ENCODE results near the gene CCDC60.

Gene CCDC60

GRCh38 chr12:119365451-119365850 is 30.9 kb downstream of the CCDC60 start:
- no peak overlapping the region for H3K27ac Mint-ChIP-seq
- no peaks in the 10 kb centered on the region for H3K36me3 Mint-ChIP-seq
- H3K9me3 Mint-ChIP-seq (ENCODE audit: low read depth), result no peaks in the 10 kb centered on the region

GRCh38 chr12:119366007-119366406 is 31.5 kb downstream of the CCDC60 start:
- Mint-ChIP-seq H3K4me1 (ENCODE audit: low read depth) (no peaks in the 10 kb centered on the region), H3K4me3 (no peak overlapping the region), H3K9me3 (ENCODE audit: low read depth) (no peaks in the 10 kb centered on the region), H3K27me3 (peaks cover 5% of the 10 kb centered on the region), H3K36me3 (no peaks in the 10 kb centered on the region), H3K27ac (no peak overlapping the region)

More at GRCh38 chr12:119365451-119365850, 30.9 kb downstream of the CCDC60 start:
- Mint-ChIP-seq H3K27me3 (peaks cover 5% of the 10 kb centered on the region), H3K4me1 (ENCODE audit: low read depth) (no peaks in the 10 kb centered on the region), H3K4me3 (no peak overlapping the region)

DNA sequence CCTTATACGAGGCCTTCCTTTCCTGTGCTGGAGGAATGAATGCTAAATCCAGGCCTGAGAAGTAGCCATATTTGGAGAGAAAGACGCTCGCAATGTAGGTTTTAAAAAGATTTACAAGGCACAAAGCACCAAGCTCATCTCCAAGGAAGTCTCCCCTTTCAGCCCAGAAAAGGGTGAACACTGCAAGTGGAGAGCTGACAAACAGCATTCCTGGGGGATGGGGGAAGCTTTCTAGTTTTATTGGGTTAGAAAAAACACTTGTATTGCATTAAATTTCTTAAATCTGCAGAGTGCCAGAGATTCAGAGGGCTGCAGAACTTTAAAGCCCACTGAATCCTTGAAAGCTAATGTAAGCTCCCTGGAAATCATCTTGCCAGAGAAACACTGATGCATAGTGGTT is 34.6 kb downstream of the CCDC60 start:
- H3K27me3 Mint-ChIP-seq, result peaks cover 4% of the 10 kb centered on the region
- no peak overlapping the region for H3K27ac Mint-ChIP-seq
- H3K9me3 Mint-ChIP-seq (ENCODE audit: low read depth), result no peaks in the 10 kb centered on the region
- H3K36me3 Mint-ChIP-seq, result no peaks in the 10 kb centered on the region
- no peak overlapping the region for H3K4me3 Mint-ChIP-seq
- no peaks in the 10 kb centered on the region for H3K4me1 Mint-ChIP-seq (ENCODE audit: low read depth)

- Mint-ChIP-seq H3K36me3 (no peaks in the 10 kb centered on the region), H3K4me3 (no peak overlapping the region), H3K27ac (no peak overlapping the region), H3K4me1 (ENCODE audit: low read depth) (no peaks in the 10 kb centered on the region), H3K27me3 (peaks cover 6% of the 10 kb centered on the region), H3K9me3 (ENCODE audit: low read depth) (no peaks in the 10 kb centered on the region)
Measured at GRCh38 chr12:119369907-119370546, 35.5 kb downstream of the CCDC60 start.

DNA sequence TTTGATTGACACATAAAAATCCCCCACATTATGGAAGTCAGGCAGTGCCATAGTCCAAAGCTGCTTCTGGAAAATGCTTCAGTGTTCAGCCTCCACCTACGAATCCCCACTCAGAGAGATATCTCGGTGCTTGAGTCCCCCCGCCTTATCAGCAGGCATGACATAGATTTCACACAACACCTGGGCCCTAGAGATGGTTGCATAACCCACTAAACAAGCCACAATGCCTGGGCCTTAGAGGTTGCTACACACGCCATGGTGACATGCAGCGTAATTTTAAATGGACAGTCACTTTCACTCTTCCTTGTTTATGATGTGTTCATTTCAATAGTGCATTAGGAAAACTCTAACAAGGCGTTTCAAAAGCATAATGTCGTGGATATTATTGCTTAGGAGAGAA is 38.0 kb downstream of the CCDC60 start:
- no peaks in the 10 kb centered on the region for H3K36me3 Mint-ChIP-seq
- peaks cover 9% of the 10 kb centered on the region for H3K27me3 Mint-ChIP-seq
- no peak overlapping the region for H3K27ac Mint-ChIP-seq
- no peak overlapping the region for H3K4me3 Mint-ChIP-seq
- H3K4me1 Mint-ChIP-seq (ENCODE audit: low read depth), result no peaks in the 10 kb centered on the region
- H3K9me3 Mint-ChIP-seq (ENCODE audit: low read depth), result no peaks in the 10 kb centered on the region

DNA sequence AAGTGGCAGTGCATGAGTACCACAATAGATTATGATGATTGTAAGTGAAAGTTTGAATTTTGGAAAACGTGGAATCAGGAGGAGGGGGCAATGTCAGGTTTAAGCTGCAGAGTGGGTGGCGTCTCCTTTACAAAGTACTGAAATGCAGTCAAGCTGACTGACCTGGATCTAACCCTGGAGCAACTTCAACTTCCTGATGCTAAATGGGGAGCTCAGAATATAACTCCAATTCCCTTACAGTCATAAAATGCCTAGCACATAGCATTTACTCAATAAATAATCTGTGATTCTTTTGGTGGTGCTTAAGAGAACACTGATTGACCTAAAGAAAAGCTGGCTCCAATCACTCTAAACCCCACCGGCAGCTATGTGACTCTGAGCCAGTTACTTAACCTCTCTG is 38.5 kb downstream of the CCDC60 start:
- H3K27me3 Mint-ChIP-seq, result peaks cover 8% of the 10 kb centered on the region
- H3K27ac Mint-ChIP-seq, result no peak overlapping the region
- no peaks in the 10 kb centered on the region for H3K9me3 Mint-ChIP-seq (ENCODE audit: low read depth)
- no peaks in the 10 kb centered on the region for H3K36me3 Mint-ChIP-seq
- H3K4me3 Mint-ChIP-seq, result no peak overlapping the region
- no peaks in the 10 kb centered on the region for H3K4me1 Mint-ChIP-seq (ENCODE audit: low read depth)

GRCh38 chr12:119373666-119374065 is 39.1 kb downstream of the CCDC60 start:
- H3K4me3 Mint-ChIP-seq, result no peak overlapping the region
- H3K4me1 Mint-ChIP-seq (ENCODE audit: low read depth), result no peaks in the 10 kb centered on the region
- no peak overlapping the region for H3K27ac Mint-ChIP-seq
- H3K9me3 Mint-ChIP-seq (ENCODE audit: low read depth), result no peaks in the 10 kb centered on the region
- peaks cover 8% of the 10 kb centered on the region for H3K27me3 Mint-ChIP-seq
- no peaks in the 10 kb centered on the region for H3K36me3 Mint-ChIP-seq

DNA sequence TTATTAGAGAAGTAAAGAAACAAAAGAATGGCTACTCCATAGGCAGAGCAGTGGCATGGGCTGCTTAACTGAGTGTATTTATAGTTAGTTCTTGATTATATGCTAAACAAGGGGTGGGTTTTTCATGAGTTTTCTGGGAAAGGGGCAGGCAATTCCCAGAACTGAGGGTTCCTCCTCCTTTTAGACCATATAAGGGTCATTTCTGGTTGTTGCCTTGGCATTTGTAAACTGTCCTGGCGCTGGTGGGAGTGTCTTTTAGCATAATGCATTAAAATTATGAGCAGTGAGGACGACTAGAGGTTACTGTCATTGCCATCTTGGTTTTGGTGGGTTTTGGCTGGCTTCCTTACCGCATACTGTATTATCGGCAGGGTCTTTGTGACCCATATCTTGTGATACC is 40.1 kb downstream of the CCDC60 start:
- Mint-ChIP-seq H3K36me3 (no peaks in the 10 kb centered on the region), H3K27me3 (peaks cover 5% of the 10 kb centered on the region), H3K9me3 (ENCODE audit: low read depth) (no peaks in the 10 kb centered on the region), H3K4me1 (ENCODE audit: low read depth) (no peaks in the 10 kb centered on the region), H3K4me3 (no peak overlapping the region), H3K27ac (no peak overlapping the region)

- Mint-ChIP-seq H3K4me1 (ENCODE audit: low read depth) (no peaks in the 10 kb centered on the region), H3K27me3 (peaks cover 5% of the 10 kb centered on the region), H3K9me3 (ENCODE audit: low read depth) (no peaks in the 10 kb centered on the region), H3K4me3 (no peak overlapping the region), H3K27ac (no peak overlapping the region), H3K36me3 (no peaks in the 10 kb centered on the region)
Measured at GRCh38 chr12:119375075-119375882, 40.8 kb downstream of the CCDC60 start.

DNA sequence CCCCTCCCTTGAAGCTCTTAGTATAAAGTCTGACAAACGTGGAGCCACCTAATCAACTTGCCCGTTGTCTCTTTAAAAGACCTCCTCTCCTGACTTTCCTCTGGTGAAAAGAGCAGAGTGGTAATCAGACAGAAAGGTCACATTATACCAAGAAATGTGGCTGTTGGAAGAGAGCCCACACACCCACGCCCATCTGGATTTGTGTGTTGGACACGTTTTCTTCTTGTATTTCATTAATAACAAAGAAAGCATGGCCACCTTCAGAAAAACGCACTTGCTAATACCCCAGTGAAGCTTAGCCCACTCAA is 41.3 kb downstream of the CCDC60 start:
- H3K27me3 Mint-ChIP-seq, result peaks cover 5% of the 10 kb centered on the region
- no peaks in the 10 kb centered on the region for H3K9me3 Mint-ChIP-seq (ENCODE audit: low read depth)
- H3K27ac Mint-ChIP-seq, result no peak overlapping the region
- H3K4me3 Mint-ChIP-seq, result no peak overlapping the region
- H3K4me1 Mint-ChIP-seq (ENCODE audit: low read depth), result no peaks in the 10 kb centered on the region
- H3K36me3 Mint-ChIP-seq, result no peaks in the 10 kb centered on the region

DNA sequence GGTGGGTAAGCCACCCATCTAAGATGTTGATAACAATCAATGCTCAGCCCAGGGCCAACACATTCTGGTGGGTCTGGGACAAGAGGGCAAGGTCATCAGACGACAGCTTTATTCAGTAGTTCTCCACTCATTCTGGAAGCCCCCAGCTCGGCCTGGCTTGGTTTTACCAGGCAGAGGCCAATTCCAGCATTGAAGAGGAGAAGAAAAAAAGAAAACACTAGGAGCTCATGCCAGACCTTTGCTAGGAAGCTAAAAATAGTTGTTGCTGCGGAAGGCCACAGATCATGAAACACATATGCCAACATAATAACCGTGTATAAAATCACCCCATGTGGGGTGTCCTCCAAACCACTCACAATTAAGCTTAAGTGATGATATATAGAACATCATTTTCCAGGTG is 44.4 kb downstream of the CCDC60 start:
- H3K36me3 Mint-ChIP-seq, result no peaks in the 10 kb centered on the region
- no peaks in the 10 kb centered on the region for H3K4me1 Mint-ChIP-seq (ENCODE audit: low read depth)
- peaks cover 5% of the 10 kb centered on the region for H3K27me3 Mint-ChIP-seq
- H3K4me3 Mint-ChIP-seq, result no peak overlapping the region
- no peaks in the 10 kb centered on the region for H3K9me3 Mint-ChIP-seq (ENCODE audit: low read depth)
- H3K27ac Mint-ChIP-seq, result no peak overlapping the region

- Mint-ChIP-seq H3K4me3 (no peak overlapping the region), H3K27ac (no peak overlapping the region), H3K36me3 (no peaks in the 10 kb centered on the region), H3K9me3 (ENCODE audit: low read depth) (no peaks in the 10 kb centered on the region), H3K4me1 (ENCODE audit: low read depth) (no peaks in the 10 kb centered on the region), H3K27me3 (peaks cover 2% of the 10 kb centered on the region)
Measured at GRCh38 chr12:119381471-119382235, 47.1 kb downstream of the CCDC60 start.

- Mint-ChIP-seq H3K27me3 (peaks cover 9% of the 10 kb centered on the region), H3K36me3 (no peaks in the 10 kb centered on the region), H3K9me3 (ENCODE audit: low read depth) (no peaks in the 10 kb centered on the region), H3K4me1 (ENCODE audit: low read depth) (no peaks in the 10 kb centered on the region), H3K4me3 (no peak overlapping the region), H3K27ac (no peak overlapping the region)
Measured at GRCh38 chr12:119383206-119383605, 48.7 kb downstream of the CCDC60 start.

DNA sequence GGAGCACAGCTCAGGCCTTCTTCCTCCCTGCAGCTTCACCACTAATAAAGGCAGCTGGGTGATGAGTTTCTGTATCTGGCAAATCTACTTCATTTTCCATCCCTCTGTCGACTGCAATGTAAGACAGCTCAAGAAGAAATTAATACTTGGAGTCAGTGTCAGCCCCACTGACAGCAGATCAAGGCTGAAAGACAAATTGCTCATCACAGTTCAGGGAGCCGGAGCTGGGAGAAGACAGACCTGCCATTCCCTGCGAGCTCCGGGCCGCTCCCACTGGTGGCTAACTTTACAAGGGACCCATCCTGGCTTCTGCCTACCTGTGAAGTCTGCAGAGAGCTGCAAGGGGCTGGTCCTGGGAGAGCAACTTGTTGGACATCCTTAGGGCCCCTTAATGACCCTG is 49.8 kb downstream of the CCDC60 start:
- Mint-ChIP-seq H3K27me3 (peaks cover 9% of the 10 kb centered on the region), H3K9me3 (ENCODE audit: low read depth) (no peaks in the 10 kb centered on the region), H3K4me3 (no peak overlapping the region)

DNA sequence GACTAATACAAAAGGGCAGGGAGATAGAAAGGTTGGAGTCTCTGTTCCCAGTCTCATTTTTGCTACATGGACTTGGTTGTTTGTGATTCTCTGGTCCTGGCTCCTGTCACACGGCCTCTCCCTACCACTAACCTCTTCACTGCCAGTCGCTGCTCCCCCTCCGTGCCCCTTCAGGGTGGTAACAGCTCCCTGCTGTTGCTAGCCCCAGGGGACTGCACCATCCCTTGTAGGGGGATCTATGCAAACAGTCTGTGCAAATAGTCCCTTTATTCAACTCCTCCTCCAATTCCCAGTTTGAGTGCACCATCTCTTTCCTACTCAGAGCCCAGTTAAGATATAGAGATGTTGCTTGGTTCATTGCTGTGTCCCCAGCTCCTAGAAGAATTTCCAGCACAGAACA is 51.1 kb downstream of the CCDC60 start:
- Mint-ChIP-seq H3K9me3 (ENCODE audit: low read depth) (no peaks in the 10 kb centered on the region), H3K27ac (no peak overlapping the region), H3K27me3 (peaks cover 10% of the 10 kb centered on the region), H3K4me1 (ENCODE audit: low read depth) (no peaks in the 10 kb centered on the region), H3K4me3 (no peak overlapping the region), H3K36me3 (no peaks in the 10 kb centered on the region)

More for the DNA sequence above, 49.8 kb downstream of the CCDC60 start:
- H3K36me3 Mint-ChIP-seq, result no peaks in the 10 kb centered on the region
- H3K27ac Mint-ChIP-seq, result no peak overlapping the region
- no peaks in the 10 kb centered on the region for H3K4me1 Mint-ChIP-seq (ENCODE audit: low read depth)
